ENCODE results near the gene UBAP2.

UBAP2 gene

DNA sequence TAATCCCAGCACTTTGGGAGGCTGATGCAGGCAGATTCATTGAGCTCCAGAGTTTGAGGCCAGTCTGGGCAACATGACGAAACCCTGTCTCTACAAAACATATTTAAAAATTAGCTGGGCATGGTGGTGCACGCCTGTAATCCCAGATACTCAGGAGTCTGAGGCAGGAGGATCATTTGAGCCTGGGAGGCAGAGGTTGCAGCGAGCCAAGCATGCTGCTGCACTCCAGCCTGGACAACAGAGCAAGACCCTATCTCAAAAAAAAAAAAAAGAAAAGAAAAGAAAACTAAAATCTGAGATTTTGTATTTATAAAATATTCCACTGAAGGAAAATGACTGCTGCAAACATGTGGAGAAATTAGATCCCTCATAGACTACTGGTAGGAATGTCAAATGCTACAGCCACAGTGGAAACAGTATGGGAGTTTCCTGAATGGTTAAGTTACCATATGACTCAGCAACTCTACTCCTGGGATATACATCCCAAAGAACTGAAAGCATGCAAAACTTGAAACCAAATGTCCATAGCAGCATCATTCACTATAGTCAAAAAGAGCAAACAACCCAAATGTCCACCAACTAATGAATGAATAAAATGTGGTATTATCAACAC lies 106.1 kb downstream of the UBAP2 start:
- DNase-seq (ENCODE audit: low read depth in 1 of 2, low spot score in 1 of 2), result peak in 1 of 2 experiments; percentile 22
- TF ChIP-seq JUND (IDR thresholded peaks at IDR 0.05; ENCODE audit: low read depth), result no peak
- in situ Hi-C loops (cut with HindIII; ENCODE audit: low pct_unique_long_range_greater_than_20kb, low sequenced_read_pairs), result no loop called here

DNA sequence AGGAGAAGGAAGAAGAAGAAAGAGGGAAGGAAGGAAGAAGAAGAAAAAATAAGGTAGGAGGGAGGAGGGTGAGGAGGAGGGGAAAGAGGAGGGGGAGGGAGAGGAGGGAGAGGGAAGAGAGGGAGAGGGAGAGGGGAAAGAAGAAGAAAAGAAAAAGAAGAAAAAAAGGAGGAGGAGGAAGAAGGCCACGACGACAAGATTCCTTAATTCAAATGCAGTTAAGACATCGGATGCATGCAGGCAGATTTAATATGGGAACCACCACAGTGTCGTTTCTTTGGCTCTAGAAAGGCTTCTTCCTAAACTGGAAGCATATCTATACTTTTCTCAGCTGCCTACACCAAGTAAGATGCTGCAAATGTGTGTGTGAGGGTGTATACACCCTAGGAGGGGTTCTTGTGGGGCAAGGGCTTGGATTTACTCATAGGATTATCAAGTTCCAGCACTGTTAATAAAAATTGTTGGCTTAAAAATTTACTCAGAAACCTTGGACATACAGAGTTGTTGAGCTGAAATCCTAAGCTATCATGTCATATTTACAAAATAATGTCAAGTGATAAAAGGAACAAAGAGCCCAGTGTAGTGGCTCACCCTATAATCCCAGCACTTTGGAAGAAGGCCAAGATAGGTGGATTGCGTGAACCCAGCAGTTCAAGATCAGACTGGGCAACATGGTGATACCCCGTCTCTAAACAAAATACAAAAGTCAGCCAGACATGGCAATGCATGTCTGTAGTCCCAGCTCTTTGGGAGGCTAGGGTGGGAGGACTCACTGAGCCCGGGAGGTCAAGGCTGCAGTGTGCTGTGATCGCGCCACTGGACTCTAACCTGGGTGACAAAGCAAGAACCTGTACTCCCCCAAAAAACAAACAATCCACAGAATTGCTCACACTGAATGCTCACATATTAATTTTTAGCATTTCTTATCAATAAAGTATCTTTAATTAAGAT lies 108.5 kb downstream of the UBAP2 start:
- no peak for TF ChIP-seq JUND (IDR thresholded peaks at IDR 0.05; ENCODE audit: low read depth)
- in situ Hi-C loops (cut with HindIII; ENCODE audit: low pct_unique_long_range_greater_than_20kb, low sequenced_read_pairs), result no loop called here
- DNase-seq (ENCODE audit: low read depth in 1 of 2, low spot score in 1 of 2), result no peak

DNA sequence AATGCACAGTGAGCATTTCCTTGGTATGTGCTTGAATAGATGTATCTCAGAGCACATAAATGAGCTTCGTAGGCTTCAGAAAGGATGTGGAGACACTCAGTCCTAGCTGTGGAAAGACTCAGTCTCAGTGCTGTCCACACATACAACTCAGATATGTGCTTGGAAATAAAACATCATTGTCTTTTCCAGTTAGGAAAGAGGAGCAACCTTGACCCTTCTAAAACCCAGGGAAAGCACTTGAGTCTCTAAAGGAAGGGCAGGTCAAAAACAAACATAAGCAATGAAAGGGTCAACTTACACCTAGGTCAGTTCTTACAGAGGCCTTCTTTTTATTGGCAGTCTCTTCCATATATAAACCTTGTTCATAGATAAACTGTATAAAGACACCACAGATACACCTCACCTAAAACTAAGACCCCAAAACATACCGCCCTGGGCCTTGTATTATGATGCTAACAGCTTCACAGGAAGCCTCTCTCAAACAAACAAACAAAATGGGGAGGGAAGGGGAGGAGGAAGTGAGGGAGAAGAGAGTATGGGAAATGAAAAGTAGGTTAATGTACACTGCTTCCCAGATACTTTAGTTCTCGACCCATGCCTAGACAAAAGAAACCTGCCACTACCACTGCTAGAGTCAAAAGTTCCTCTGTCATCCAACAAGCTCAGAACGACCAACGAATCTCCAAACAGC lies 114.4 kb downstream of the UBAP2 start:
- DNase-seq (ENCODE audit: low read depth in 1 of 2, low spot score in 1 of 2), result no peak
- in situ Hi-C loops (cut with HindIII; ENCODE audit: low pct_unique_long_range_greater_than_20kb, low sequenced_read_pairs), result no loop called here
- TF ChIP-seq JUND (IDR thresholded peaks at IDR 0.05; ENCODE audit: low read depth), result no peak

DNA sequence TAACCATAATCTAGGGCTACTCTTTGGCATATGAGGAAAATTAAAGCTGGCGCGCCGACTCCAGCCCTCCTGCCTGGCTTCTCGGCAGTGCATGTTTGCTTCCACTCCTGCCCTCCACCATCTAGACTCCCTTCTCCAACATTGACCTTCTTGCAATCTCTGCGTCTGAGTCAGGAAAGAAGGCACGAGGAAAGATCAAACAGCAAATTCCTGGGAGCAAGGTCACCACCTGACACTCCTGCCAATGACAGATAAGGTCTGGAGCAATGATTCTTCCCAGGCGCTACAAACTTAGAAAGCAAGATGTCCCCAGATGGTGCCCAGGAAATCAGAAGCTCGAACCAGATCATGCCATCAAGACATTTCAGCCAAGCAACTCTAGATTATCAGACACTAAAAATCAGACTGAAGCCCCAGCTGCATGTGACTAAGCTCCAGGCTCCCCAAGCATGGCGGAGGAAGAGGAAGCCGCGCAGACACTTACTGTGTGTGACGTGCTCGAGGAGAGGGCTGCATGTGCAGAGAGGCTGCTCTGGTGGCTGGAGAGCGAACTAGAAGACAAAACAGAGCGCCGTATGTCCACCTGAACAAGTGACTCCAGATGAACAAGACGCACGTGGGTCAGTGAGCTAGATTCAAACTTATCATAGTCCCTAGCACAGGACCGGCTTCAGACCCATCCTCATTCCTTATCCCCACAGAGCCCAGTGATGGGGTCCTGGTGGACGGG lies 116.4 kb downstream of the UBAP2 start:
- in situ Hi-C loops (cut with HindIII; ENCODE audit: low pct_unique_long_range_greater_than_20kb, low sequenced_read_pairs), result no loop called here

DNA sequence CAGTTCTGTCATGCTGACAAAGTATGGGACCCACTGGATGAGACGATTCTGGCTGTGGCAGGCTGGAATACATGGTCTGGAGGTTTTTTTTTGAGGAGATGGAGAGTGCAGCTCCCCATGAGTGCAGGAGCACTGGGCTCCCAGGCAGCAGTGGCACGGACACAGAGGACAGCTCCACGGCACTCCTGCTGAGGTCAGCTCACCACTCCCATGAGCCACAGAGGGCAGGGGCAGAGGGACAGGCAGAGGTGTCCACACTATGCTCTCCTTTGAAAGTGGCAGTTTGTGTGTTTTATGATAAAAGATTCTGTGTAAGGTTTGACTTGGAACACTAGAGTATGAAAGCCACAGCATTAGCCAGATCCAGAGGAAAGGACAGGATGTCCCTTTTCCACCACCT lies 117.4 kb downstream of the UBAP2 start:
- in situ Hi-C loops (cut with HindIII; ENCODE audit: low pct_unique_long_range_greater_than_20kb, low sequenced_read_pairs), result no loop called here

More for the DNA sequence above, 116.4 kb downstream of the UBAP2 start:
- TF ChIP-seq JUND (IDR thresholded peaks at IDR 0.05; ENCODE audit: low read depth), result no peak
- no peak for DNase-seq (ENCODE audit: low read depth in 1 of 2, low spot score in 1 of 2)

DNA sequence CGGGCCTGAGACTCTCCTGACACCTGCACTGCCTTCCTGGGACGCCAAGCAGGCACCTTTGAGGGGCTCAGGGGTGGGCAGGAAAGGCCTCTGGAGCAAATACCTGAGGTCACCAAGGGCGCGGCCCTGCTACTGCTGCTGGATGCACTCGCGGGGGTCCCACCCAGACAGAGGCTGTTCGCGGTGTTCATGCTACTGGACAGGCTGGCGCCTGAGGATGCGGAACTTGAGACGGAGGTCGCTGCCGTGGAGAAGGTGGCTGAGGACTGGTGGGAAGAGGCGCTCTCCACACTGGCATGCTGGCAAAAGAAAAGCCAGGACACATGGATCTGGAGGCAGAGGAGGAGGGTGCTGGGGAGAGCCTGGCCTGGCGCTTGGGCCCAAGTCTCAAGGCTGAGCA lies 121.0 kb downstream of the UBAP2 start:
- no peak for TF ChIP-seq JUND (IDR thresholded peaks at IDR 0.05; ENCODE audit: low read depth)
- in situ Hi-C loops (cut with HindIII; ENCODE audit: low pct_unique_long_range_greater_than_20kb, low sequenced_read_pairs), result no loop called here
- no peak for DNase-seq (ENCODE audit: low read depth in 1 of 2, low spot score in 1 of 2)

More for the DNA sequence above, 117.4 kb downstream of the UBAP2 start:
- DNase-seq (ENCODE audit: low read depth in 1 of 2, low spot score in 1 of 2), result no peak
- TF ChIP-seq JUND (IDR thresholded peaks at IDR 0.05; ENCODE audit: low read depth), result no peak

DNA sequence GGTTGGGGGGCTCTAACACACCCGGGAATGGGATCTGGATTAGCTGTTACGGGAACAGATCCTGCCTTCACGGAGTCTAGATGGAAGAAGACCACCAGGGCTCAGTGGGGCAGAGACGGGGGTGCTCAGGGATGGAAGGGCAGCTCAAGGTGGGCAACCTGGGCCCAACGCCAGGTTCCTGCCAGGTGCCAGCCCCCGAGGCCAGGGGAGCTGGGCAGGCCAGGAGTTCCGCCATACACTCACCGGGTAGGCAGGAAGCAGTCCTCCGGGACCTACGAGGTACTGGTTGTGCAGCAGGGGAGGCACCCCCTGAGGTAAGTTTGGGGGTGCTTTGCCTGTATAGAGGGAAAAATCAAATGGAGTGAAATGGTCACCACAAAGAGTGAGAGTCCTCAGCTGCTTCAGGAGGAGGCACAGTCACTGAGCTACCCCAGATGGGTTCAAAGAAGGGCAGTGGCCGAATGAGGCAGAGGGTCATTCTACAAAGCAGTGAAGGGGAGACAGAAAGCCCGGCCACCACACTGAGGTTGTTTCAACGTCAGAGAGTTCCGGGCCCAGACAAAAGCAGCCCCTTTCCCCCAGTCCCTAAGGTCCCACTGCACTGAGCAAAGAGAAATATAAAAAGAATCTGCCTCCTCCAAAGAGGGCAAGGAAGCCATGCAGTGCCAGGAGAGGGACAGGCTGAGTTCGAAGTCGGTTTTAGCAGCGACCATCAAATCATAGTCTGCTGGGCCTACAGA lies 121.8 kb downstream of the UBAP2 start:
- TF ChIP-seq JUND (IDR thresholded peaks at IDR 0.05; ENCODE audit: low read depth), result no peak
- in situ Hi-C loops (cut with HindIII; ENCODE audit: low pct_unique_long_range_greater_than_20kb, low sequenced_read_pairs), result no loop called here
- no peak for DNase-seq (ENCODE audit: low read depth in 1 of 2, low spot score in 1 of 2)

DNA sequence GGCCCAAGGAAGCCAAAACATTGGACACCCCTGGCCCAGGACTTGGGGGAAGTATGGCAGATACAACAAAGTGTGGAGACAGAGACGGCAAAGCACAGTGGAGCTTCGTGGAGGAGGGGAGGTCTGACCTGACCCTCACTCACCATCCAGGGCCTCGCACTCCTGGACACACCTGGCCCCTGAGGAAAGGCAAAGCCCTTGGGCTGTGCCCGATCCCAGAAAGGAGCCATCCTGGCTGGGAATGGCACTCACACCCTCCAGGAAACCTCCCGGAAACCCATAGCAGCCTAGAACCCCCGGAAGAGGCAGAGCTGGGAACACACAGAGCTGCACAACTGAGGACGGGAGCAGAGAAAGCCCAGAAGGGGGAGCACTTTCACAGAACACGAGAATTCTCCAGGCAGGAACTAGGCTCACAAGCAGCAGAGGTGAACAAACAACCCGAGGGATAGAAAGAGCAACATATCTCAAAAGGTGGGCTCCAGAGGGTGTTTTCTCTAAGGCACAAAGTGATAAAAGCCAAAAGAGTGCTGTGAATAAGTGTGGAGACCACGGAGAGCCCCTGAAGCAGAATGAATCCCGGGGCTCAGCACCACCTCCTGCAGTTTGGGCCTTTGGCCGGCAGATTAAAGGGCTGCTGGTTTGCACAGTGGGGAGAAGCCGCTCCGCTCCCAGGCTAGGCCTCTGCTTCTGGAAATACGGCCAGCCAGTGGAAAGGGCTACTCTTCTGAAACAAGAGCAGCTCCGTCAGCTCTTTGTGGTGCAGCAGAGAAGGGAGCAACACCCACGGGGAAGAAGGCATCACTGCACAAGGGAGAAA lies 123.5 kb downstream of the UBAP2 start:
- in situ Hi-C loops (cut with HindIII; ENCODE audit: low pct_unique_long_range_greater_than_20kb, low sequenced_read_pairs), result no loop called here
- no peak for TF ChIP-seq JUND (IDR thresholded peaks at IDR 0.05; ENCODE audit: low read depth)
- DNase-seq (ENCODE audit: low read depth in 1 of 2, low spot score in 1 of 2), result peak; percentile 31 to 73

DNA sequence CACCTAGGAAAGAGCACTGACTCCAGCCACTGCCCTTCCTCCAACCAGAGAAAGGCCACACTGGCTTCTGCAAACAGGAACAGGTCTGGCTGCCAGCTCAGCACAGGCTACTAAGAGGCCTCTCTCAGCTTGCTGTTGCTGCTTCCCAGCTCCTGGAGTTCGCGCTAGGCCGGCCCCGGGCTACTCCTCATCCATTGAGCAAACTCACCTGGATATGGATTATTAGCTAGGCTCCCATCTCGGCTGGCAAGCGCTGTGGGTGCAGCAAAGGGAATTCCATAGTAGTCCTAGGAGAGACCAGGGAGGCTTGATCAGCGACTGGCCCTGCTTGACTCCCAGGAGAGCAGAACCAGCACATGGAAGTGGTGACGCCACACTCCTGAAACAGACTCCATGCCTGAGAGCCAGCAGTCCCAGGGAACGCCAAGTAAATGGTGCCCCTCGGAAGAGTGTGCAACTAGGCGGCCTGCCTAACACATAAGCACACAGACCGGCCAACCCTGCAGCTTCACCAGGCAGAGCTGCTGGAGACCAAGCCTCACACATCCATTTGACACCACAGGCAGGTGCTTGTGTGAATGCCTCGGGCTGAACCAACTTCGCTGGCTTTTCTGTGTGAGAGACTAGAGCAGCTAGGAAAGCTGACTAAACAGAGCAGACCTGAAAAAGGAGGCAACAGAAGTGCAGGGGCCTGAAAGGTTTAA lies 124.5 kb downstream of the UBAP2 start:
- no peak for TF ChIP-seq JUND (IDR thresholded peaks at IDR 0.05; ENCODE audit: low read depth)
- in situ Hi-C loops (cut with HindIII; ENCODE audit: low pct_unique_long_range_greater_than_20kb, low sequenced_read_pairs), result no loop called here
- peak; percentile 32 to 65 for DNase-seq (ENCODE audit: low read depth in 1 of 2, low spot score in 1 of 2)

DNA sequence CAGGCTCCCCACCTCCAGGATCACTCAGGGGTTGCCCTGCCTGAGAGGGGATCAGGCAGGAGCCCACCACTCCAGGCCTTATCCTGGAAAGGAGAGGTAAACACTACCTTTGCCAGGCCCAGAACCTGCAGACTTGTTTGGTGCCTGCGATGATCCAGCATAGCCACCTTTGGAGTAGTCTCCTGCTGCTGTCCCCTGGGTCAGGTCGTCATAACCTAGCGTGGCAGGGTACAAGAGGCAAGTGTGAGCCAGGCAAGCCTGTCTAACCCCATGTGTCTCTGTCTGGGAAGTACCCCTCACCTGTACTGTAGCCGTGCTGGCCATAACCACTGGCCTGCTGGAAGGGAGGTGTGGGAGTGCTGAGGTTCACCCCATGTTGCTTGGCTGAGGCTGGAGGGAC lies 125.6 kb downstream of the UBAP2 start:
- DNase-seq (ENCODE audit: low read depth in 1 of 2, low spot score in 1 of 2), result peak in 1 of 2 experiments; percentile 10
- in situ Hi-C loops (cut with HindIII; ENCODE audit: low pct_unique_long_range_greater_than_20kb, low sequenced_read_pairs), result no loop called here
- no peak for TF ChIP-seq JUND (IDR thresholded peaks at IDR 0.05; ENCODE audit: low read depth)
